Measurements from ENCODE around the gene ROR2. TPM values are rescaled to one million over a fixed set of nuclear protein-coding genes. Genes with fewer than 3 reads are reported as not detected.
"Not testable (repeated sequence)": the region's sequence is repeated elsewhere in the genome, so short reads cannot be mapped to it uniquely, and the experiment has no call there.

Gene ROR2
- total RNA-seq, 1 donor from 2014 or later, result not detected

- peaks cover 66% of the 10 kb centered on the region for H3K27me3 Mint-ChIP-seq (ENCODE audit: low read depth)
Observed at GRCh38 chr9:91522481-91522880, 427.5 kb downstream of the ROR2 start.

GRCh38 chr9:91519520-91520277, 430.3 kb downstream of the ROR2 start:
- H3K27ac Mint-ChIP-seq, result no peak overlapping the region
- H3K27me3 Mint-ChIP-seq (ENCODE audit: low read depth), result peaks cover 50% of the 10 kb centered on the region
- intact Hi-C loops (cut with micrococcal nuclease), result no loop called here
- no peaks in the 10 kb centered on the region for H3K9me3 Mint-ChIP-seq
- H3K36me3 Mint-ChIP-seq (ENCODE audit: low read depth), result no peaks in the 10 kb centered on the region
- H3K4me3 Mint-ChIP-seq (ENCODE audit: low read depth), result no peak overlapping the region
- no peak for DNase-seq (ENCODE audit: low spot score)
- H3K4me1 Mint-ChIP-seq (ENCODE audit: low read depth), result peaks cover 2% of the 10 kb centered on the region

More at GRCh38 chr9:91522481-91522880, 427.5 kb downstream of the ROR2 start:
- Mint-ChIP-seq H3K9me3 (no peaks in the 10 kb centered on the region), H3K27ac (no peak overlapping the region), H3K4me1 (ENCODE audit: low read depth) (no peaks in the 10 kb centered on the region), H3K4me3 (ENCODE audit: low read depth) (no peak overlapping the region), H3K36me3 (ENCODE audit: low read depth) (no peaks in the 10 kb centered on the region)
- no peak for DNase-seq (ENCODE audit: low spot score)
- intact Hi-C loops (cut with micrococcal nuclease), result no loop called here

DNA sequence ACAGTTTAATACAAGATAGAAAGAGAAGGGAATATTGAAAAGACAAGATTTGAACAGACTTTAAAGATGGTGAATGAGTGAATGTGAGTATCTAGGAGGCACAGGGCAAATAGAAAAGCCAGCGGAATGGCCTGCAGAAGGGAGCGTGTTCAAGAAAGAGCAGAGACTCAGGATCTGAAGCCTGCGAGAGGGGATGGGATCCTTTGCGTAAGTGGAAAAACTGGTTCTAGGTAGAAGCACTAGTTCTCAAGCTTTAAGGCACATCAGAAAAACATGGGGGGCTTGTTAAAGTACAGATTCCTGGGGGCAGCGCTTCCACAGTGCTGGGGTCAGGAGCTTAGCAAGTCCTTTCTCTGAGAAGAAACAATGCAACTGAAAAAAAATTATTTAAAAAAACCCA, 431.6 kb downstream of the ROR2 start:
- Mint-ChIP-seq H3K4me1 (ENCODE audit: low read depth) (peaks cover 2% of the 10 kb centered on the region), H3K9me3 (no peaks in the 10 kb centered on the region), H3K27me3 (ENCODE audit: low read depth) (peaks cover 42% of the 10 kb centered on the region), H3K27ac (no peak overlapping the region), H3K36me3 (ENCODE audit: low read depth) (no peaks in the 10 kb centered on the region), H3K4me3 (ENCODE audit: low read depth) (no peak overlapping the region)
- intact Hi-C loops (cut with micrococcal nuclease), result no loop called here
- DNase-seq (ENCODE audit: low spot score), result no peak

GRCh38 chr9:91517801-91518200, 432.2 kb downstream of the ROR2 start:
- intact Hi-C loops (cut with micrococcal nuclease), result no loop called here
- peaks cover 38% of the 10 kb centered on the region for H3K27me3 Mint-ChIP-seq (ENCODE audit: low read depth)
- no peak overlapping the region for H3K4me3 Mint-ChIP-seq (ENCODE audit: low read depth)
- no peaks in the 10 kb centered on the region for H3K36me3 Mint-ChIP-seq (ENCODE audit: low read depth)
- no peak for DNase-seq (ENCODE audit: low spot score)
- H3K4me1 Mint-ChIP-seq (ENCODE audit: low read depth), result peaks cover 2% of the 10 kb centered on the region
- H3K27ac Mint-ChIP-seq, result no peak overlapping the region
- H3K9me3 Mint-ChIP-seq, result no peaks in the 10 kb centered on the region

DNA sequence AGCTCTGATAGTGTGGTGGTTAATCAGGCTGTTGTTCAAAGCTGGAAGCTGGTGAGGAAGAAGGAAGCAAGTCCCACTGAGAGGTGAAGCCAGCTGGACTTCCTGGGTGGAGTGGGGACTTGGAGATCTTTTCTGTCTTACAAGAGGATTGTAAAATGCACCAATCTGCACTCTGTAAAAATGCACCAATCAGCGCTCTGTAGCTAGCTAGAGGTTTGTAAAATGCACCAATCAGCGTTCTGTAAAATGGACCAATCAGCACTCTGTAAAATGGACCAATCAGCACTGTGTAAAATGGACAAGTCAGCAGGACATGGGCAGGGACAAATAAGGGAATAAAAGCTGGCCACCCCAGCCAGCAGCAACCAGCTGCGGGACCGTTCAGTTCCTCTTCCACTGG, 432.7 kb downstream of the ROR2 start:
- DNase-seq (ENCODE audit: low spot score); H3K4me1 Mint-ChIP-seq (ENCODE audit: low read depth); H3K27ac Mint-ChIP-seq; H3K4me3 Mint-ChIP-seq (ENCODE audit: low read depth); H3K36me3 Mint-ChIP-seq (ENCODE audit: low read depth); H3K9me3 Mint-ChIP-seq; intact Hi-C loops (cut with micrococcal nuclease): not testable (repeated sequence)
- H3K27me3 Mint-ChIP-seq (ENCODE audit: low read depth), result peaks cover 35% of the 10 kb centered on the region

GRCh38 chr9:91516777-91517176, 433.3 kb downstream of the ROR2 start:
- no peak overlapping the region for H3K4me3 Mint-ChIP-seq (ENCODE audit: low read depth)
- no peak overlapping the region for H3K27ac Mint-ChIP-seq
- H3K27me3 Mint-ChIP-seq (ENCODE audit: low read depth), result peaks cover 29% of the 10 kb centered on the region
- H3K9me3 Mint-ChIP-seq, result peaks cover 9% of the 10 kb centered on the region
- H3K36me3 Mint-ChIP-seq (ENCODE audit: low read depth), result no peaks in the 10 kb centered on the region
- H3K4me1 Mint-ChIP-seq (ENCODE audit: low read depth), result peaks cover 2% of the 10 kb centered on the region
- intact Hi-C loops (cut with micrococcal nuclease), result no loop called here
- no peak for DNase-seq (ENCODE audit: low spot score)

DNA sequence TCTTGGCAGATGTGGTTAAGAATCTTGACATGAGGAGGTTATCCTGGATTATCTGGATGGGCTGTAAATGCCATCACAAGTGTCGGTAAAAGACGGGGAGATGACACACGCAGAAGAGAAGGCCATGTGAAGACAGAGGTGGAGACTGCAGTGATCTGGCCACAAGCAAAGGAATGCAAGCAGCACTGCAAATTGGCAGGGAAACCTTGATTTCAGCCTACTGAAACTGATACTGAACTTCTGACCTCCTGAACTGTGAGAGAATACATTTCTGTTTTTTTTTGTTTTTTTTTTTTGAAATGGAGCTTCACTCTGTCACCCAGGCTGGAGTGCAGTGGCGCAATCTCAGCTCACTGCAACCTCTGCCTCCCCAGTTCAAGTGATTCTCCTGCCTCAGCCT, 433.9 kb downstream of the ROR2 start:
- Mint-ChIP-seq H3K4me3 (ENCODE audit: low read depth) (no peak overlapping the region), H3K36me3 (ENCODE audit: low read depth) (no peaks in the 10 kb centered on the region), H3K9me3 (peaks cover 12% of the 10 kb centered on the region), H3K4me1 (ENCODE audit: low read depth) (peaks cover 2% of the 10 kb centered on the region), H3K27me3 (ENCODE audit: low read depth) (peaks cover 25% of the 10 kb centered on the region), H3K27ac (no peak overlapping the region)
- DNase-seq (ENCODE audit: low spot score), result no peak
- intact Hi-C loops (cut with micrococcal nuclease), result no loop called here

- H3K27ac Mint-ChIP-seq, result no peak overlapping the region
- no peak for DNase-seq (ENCODE audit: low spot score)
- H3K36me3 Mint-ChIP-seq (ENCODE audit: low read depth), result no peaks in the 10 kb centered on the region
- H3K27me3 Mint-ChIP-seq (ENCODE audit: low read depth), result peaks cover 18% of the 10 kb centered on the region
- H3K4me1 Mint-ChIP-seq (ENCODE audit: low read depth), result peaks cover 2% of the 10 kb centered on the region
- H3K9me3 Mint-ChIP-seq, result peaks cover 12% of the 10 kb centered on the region
- intact Hi-C loops (cut with micrococcal nuclease), result no loop called here
- no peak overlapping the region for H3K4me3 Mint-ChIP-seq (ENCODE audit: low read depth)
Observed at GRCh38 chr9:91515074-91515687, 434.8 kb downstream of the ROR2 start.

Other genes with a start within 250 kb of the ROR2 start
- gene SPTLC1, start 165.2 kb upstream of the ROR2 start, total RNA-seq, result 63.2 and 64.0 TPM in 2 replicates

Measured in activated T-helper 2 cell treated with anti-CD3 and anti-CD28 coated beads, Interferon-gamma antibody, Interleukin-2, Interleukin-4, amounts not matched to agents 10 μg/mL and 5 μg/mL and 100 μg/mL, durations not matched to agents 14 hours and 24 hours and 36 hours (primary cell).